Measurements from ENCODE around the gene KCNA10.
"Not testable (repeated sequence)": the region's sequence is repeated elsewhere in the genome, so short reads cannot be mapped to it uniquely, and the experiment has no call there.

KCNA10 gene

GRCh38 chr1:110535985-110536384, 17.0 kb upstream of the KCNA10 start:
- DNase-seq, result no peak

- no peak for DNase-seq
Observed at GRCh38 chr1:110533230-110533629, 14.3 kb upstream of the KCNA10 start.

- no peak for DNase-seq
Observed at GRCh38 chr1:110529011-110529410, 10.0 kb upstream of the KCNA10 start.

- no peak for DNase-seq
Observed at GRCh38 chr1:110526201-110526780, 7.3 kb upstream of the KCNA10 start.

- no peak for DNase-seq
Observed at GRCh38 chr1:110525249-110525595, 6.2 kb upstream of the KCNA10 start.

- peak in 53 of 58 donors; percentile 7 to 65 (median 36) for DNase-seq
Observed at GRCh38 chr1:110524311-110525248, 5.6 kb upstream of the KCNA10 start.

GRCh38 chr1:110523011-110523410, 4.0 kb upstream of the KCNA10 start:
- DNase-seq, result no peak

- no peak for DNase-seq
Observed at GRCh38 chr1:110522560-110522959, 3.6 kb upstream of the KCNA10 start.

GRCh38 chr1:110520827-110521226, 1.9 kb upstream of the KCNA10 start:
- no peak for DNase-seq

- DNase-seq, result no peak
Observed at GRCh38 chr1:110515891-110516290, 3.1 kb downstream of the KCNA10 start.

- DNase-seq, result no peak
Observed at GRCh38 chr1:110515041-110515440, 3.9 kb downstream of the KCNA10 start.

- peak in 2 of 58 donors; percentile 10 to 14 for DNase-seq
Observed at GRCh38 chr1:110513511-110513910, 5.5 kb downstream of the KCNA10 start.

- DNase-seq, result no peak
Observed at GRCh38 chr1:110511436-110511835, 7.5 kb downstream of the KCNA10 start.

- not testable (repeated sequence) for DNase-seq
Observed at GRCh38 chr1:110510921-110511320, 8.1 kb downstream of the KCNA10 start.

GRCh38 chr1:110509655-110510054, 9.3 kb downstream of the KCNA10 start:
- no peak for DNase-seq

- DNase-seq, result no peak
Observed at GRCh38 chr1:110508028-110508940, 10.7 kb downstream of the KCNA10 start.

GRCh38 chr1:110506541-110506940, 12.4 kb downstream of the KCNA10 start:
- no peak for DNase-seq

GRCh38 chr1:110505596-110505995, 13.4 kb downstream of the KCNA10 start:
- DNase-seq, result no peak

- DNase-seq, result no peak
Observed at GRCh38 chr1:110504226-110504625, 14.7 kb downstream of the KCNA10 start.

- no peak for DNase-seq
Observed at GRCh38 chr1:110503471-110503870, 15.5 kb downstream of the KCNA10 start.

- peak in 1 of 58 donors; percentile 21 for DNase-seq
Observed at GRCh38 chr1:110502402-110503151, 16.4 kb downstream of the KCNA10 start.
